AG04449 (cell line): ENCODE data around the gene PAX7.

Experiments used
- CTCF ChIA-PET: fragments of 350-600 bp; formaldehyde crosslinking; extraction: SDS; loops from one replicate; lab custom pipeline; 2021; ENCODE audit warnings: antibody characterized with exemption; lab: Yijun Ruan, JAX
- POLR2A ChIA-PET: fragments of 400-600, 350-600 bp; formaldehyde crosslinking; extraction: SDS; loops from one replicate; lab custom pipeline; 2020; ENCODE audit warnings: antibody characterized with exemption, inconsistent platforms; lab: Yijun Ruan, JAX
- DNase-seq: peaks from one replicate; pipeline ENCODE4 v3.0.0-alpha.2; 2010; ENCODE audit warnings: low read depth, low spot score
- H3K4me3 ChIP-seq: 2 replicates; pipeline ENCODE4 v1.5.1; 2011; ENCODE audit warnings: low read depth, mild to moderate bottlenecking, control low read depth, low read length
- TF ChIP-seq, protein P1 (sequence below): IDR thresholded peaks from one replicate; pipeline ENCODE4 v1.5.1; 2011; ENCODE audit warnings: mild to moderate bottlenecking, moderate library complexity, low read length, control low read depth, inconsistent platforms; ENCODE audit not compliant: insufficient read depth; ENCODE audit errors: missing control alignments

PAX7 gene

DNA sequence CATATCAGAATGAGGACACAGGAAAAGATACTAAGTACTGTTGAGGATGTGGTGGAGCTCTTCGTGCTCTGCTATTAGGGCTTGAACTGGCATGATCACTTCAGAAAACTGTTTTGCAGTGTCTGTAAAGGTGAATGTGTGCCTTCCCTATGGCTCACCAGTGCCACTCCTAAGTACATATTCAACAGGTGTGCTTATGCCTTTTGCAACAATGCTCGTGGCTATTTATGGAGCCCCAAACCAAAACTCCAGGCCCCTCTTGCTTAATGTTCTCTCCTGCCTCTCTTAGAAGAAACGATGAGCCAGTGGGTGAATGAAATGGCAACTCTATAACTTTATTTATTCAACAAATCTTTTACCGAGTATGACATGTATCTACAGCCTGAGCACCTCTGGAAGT lies 158.6 kb downstream of the PAX7 start:
- no peak overlapping the region for H3K4me3 ChIP-seq
- CTCF ChIA-PET: no interaction called here
- TF ChIP-seq, protein P1, sequence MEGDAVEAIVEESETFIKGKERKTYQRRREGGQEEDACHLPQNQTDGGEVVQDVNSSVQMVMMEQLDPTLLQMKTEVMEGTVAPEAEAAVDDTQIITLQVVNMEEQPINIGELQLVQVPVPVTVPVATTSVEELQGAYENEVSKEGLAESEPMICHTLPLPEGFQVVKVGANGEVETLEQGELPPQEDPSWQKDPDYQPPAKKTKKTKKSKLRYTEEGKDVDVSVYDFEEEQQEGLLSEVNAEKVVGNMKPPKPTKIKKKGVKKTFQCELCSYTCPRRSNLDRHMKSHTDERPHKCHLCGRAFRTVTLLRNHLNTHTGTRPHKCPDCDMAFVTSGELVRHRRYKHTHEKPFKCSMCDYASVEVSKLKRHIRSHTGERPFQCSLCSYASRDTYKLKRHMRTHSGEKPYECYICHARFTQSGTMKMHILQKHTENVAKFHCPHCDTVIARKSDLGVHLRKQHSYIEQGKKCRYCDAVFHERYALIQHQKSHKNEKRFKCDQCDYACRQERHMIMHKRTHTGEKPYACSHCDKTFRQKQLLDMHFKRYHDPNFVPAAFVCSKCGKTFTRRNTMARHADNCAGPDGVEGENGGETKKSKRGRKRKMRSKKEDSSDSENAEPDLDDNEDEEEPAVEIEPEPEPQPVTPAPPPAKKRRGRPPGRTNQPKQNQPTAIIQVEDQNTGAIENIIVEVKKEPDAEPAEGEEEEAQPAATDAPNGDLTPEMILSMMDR: no peak
- POLR2A ChIA-PET: no interaction called here
- no peak for DNase-seq

- TF ChIP-seq, protein P1: no peak
- ChIA-PET CTCF (no interaction called here), POLR2A (no interaction called here)
- DNase-seq: no peak
- no peak overlapping the region for H3K4me3 ChIP-seq
These were observed 162.1 kb downstream of the PAX7 start for GRCh38 chr1:18792747-18793146.

DNA sequence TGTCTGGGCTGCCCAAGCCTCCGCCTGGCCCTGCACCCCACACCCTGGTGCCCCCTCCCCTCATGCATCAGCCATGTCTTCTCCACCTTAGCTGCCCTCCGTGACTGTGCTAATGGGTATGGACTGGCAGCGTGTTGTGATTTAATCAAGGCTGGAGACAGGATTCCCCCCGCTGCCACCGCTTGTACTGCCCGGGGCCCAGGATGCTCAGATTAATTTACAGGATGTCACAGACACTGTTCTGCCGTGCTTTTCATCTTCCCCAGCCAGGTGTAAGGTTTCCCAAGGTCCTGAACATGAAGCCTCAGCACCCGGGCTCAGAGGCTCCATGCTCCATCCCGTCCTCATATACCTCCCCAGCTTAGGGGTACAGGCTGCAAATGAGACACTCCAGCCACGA lies 162.5 kb downstream of the PAX7 start:
- CTCF ChIA-PET: no interaction called here
- no peak for DNase-seq
- no peak overlapping the region for H3K4me3 ChIP-seq
- POLR2A ChIA-PET: no interaction called here
- TF ChIP-seq, protein P1: no peak

- H3K4me3 ChIP-seq: no peak overlapping the region
- TF ChIP-seq, protein P1: no peak
- DNase-seq: no peak
- POLR2A ChIA-PET: no interaction called here
- CTCF ChIA-PET: no interaction called here
These were observed 163.4 kb downstream of the PAX7 start for GRCh38 chr1:18794051-18794450.

DNA sequence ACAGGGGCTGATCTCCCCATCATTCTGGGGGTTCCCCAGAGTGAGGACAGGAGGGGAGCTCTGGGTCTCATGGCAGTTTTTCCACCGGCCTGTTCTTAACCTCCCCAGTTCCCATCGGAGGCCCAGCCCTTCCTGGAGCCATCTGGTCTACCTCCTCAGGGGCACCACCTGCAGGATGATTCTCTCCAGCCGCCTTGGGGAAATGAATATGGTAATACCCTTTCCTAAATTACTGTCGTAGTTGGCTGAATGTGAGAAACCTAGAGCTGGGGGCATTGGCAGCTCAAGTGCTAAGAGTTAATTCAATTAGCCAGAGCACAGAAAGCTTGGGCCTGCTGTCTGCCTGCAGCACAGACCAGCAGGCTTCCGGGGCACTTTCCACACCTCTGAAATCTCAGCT lies 163.9 kb downstream of the PAX7 start:
- no peak for DNase-seq
- H3K4me3 ChIP-seq: no peak overlapping the region
- ChIA-PET POLR2A (no interaction called here), CTCF (interaction anchor here (1.0 kb wide), 1 partner anchor 26 kb away, joined by 3 read pairs; no protein-coding TSS in a partner anchor)
- TF ChIP-seq, protein P1: no peak

DNA sequence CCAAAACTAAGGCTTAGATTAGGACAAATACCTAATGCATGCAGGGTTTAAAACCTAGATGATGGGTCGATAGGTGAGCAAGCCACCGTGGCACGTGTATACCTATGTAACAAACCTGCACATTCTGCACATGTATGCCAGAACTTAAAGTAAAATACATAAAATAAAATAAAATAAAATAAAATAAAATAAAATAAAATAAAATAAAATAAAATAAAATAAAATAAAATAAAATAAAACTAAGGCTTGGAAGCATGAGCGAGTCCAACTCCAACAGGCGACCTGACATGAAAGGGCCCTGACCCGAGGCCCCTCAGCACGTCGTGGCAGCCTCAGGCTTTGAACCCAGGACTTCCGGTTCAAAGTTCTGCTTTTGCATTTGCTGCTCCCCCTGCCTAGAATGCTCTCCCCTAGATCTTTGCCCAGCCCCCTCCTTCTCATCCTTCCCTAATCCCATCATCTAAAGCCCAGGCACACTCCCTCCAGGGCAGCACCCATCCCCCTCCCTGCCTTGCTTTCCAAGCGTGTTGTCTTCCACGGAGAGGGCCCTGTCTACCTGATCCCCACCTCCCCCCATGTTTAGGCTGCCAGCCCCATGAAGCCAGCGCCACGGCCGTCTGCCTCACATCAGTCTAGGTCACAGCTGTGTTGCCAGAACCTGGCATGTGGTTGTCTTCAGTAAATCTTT lies 164.5 kb downstream of the PAX7 start:
- ChIA-PET CTCF (interaction anchor here (1.0 kb wide), 1 partner anchor 26 kb away, joined by 3 read pairs; no protein-coding TSS in a partner anchor), POLR2A (no interaction called here)
- no peak for DNase-seq
- TF ChIP-seq, protein P1: no peak
- H3K4me3 ChIP-seq: no peak overlapping the region
